Measurements from ENCODE around the gene NAGPA.

Gene NAGPA

GRCh38 chr16:5010576-5011329 lies 23.0 kb downstream of the NAGPA start:
- Mint-ChIP-seq H3K4me3 (no peak overlapping the region), H3K27ac (no peak overlapping the region), H3K36me3 (ENCODE audit: low read depth) (no peaks in the 10 kb centered on the region), H3K9me3 (no peaks in the 10 kb centered on the region), H3K27me3 (ENCODE audit: low read depth) (no peaks in the 10 kb centered on the region), H3K4me1 (ENCODE audit: low read depth) (no peaks in the 10 kb centered on the region)
- DNase-seq (ENCODE audit: low spot score) = no peak

- Mint-ChIP-seq H3K4me3 (no peak overlapping the region), H3K4me1 (ENCODE audit: low read depth) (no peaks in the 10 kb centered on the region), H3K27ac (no peak overlapping the region), H3K27me3 (ENCODE audit: low read depth) (no peaks in the 10 kb centered on the region), H3K9me3 (no peaks in the 10 kb centered on the region), H3K36me3 (ENCODE audit: low read depth) (no peaks in the 10 kb centered on the region)
- no peak for DNase-seq (ENCODE audit: low spot score)
These were observed 25.4 kb downstream of the NAGPA start for GRCh38 chr16:5008311-5008731.

- no peaks in the 10 kb centered on the region for H3K9me3 Mint-ChIP-seq
- H3K27me3 Mint-ChIP-seq (ENCODE audit: low read depth) = no peaks in the 10 kb centered on the region
- no peak overlapping the region for H3K27ac Mint-ChIP-seq
- no peaks in the 10 kb centered on the region for H3K36me3 Mint-ChIP-seq (ENCODE audit: low read depth)
- no peaks in the 10 kb centered on the region for H3K4me1 Mint-ChIP-seq (ENCODE audit: low read depth)
- no peak for DNase-seq (ENCODE audit: low spot score)
- no peak overlapping the region for H3K4me3 Mint-ChIP-seq
These were observed 26.5 kb downstream of the NAGPA start for GRCh38 chr16:5007256-5007655.

- no peaks in the 10 kb centered on the region for H3K27me3 Mint-ChIP-seq (ENCODE audit: low read depth)
- H3K9me3 Mint-ChIP-seq = no peaks in the 10 kb centered on the region
- H3K36me3 Mint-ChIP-seq (ENCODE audit: low read depth) = no peaks in the 10 kb centered on the region
- no peaks in the 10 kb centered on the region for H3K4me1 Mint-ChIP-seq (ENCODE audit: low read depth)
- H3K4me3 Mint-ChIP-seq = no peak overlapping the region
- no peak for DNase-seq (ENCODE audit: low spot score)
- H3K27ac Mint-ChIP-seq = no peak overlapping the region
These were observed 27.2 kb downstream of the NAGPA start for GRCh38 chr16:5006348-5007193.

GRCh38 chr16:5005916-5006315 lies 27.8 kb downstream of the NAGPA start:
- H3K4me1 Mint-ChIP-seq (ENCODE audit: low read depth) = no peaks in the 10 kb centered on the region
- no peak for DNase-seq (ENCODE audit: low spot score)
- H3K27ac Mint-ChIP-seq = no peak overlapping the region
- no peak overlapping the region for H3K4me3 Mint-ChIP-seq
- H3K36me3 Mint-ChIP-seq (ENCODE audit: low read depth) = no peaks in the 10 kb centered on the region
- H3K9me3 Mint-ChIP-seq = no peaks in the 10 kb centered on the region
- no peaks in the 10 kb centered on the region for H3K27me3 Mint-ChIP-seq (ENCODE audit: low read depth)

GRCh38 chr16:5004311-5004710 lies 29.4 kb downstream of the NAGPA start:
- no peaks in the 10 kb centered on the region for H3K27me3 Mint-ChIP-seq (ENCODE audit: low read depth)
- H3K4me3 Mint-ChIP-seq = no peak overlapping the region
- no peak for DNase-seq (ENCODE audit: low spot score)
- no peak overlapping the region for H3K27ac Mint-ChIP-seq
- no peaks in the 10 kb centered on the region for H3K4me1 Mint-ChIP-seq (ENCODE audit: low read depth)
- no peaks in the 10 kb centered on the region for H3K9me3 Mint-ChIP-seq
- no peaks in the 10 kb centered on the region for H3K36me3 Mint-ChIP-seq (ENCODE audit: low read depth)

GRCh38 chr16:5003828-5004227 lies 29.9 kb downstream of the NAGPA start:
- H3K36me3 Mint-ChIP-seq (ENCODE audit: low read depth) = no peaks in the 10 kb centered on the region
- H3K4me3 Mint-ChIP-seq = no peak overlapping the region
- no peaks in the 10 kb centered on the region for H3K9me3 Mint-ChIP-seq
- H3K27ac Mint-ChIP-seq = no peak overlapping the region
- no peaks in the 10 kb centered on the region for H3K4me1 Mint-ChIP-seq (ENCODE audit: low read depth)
- no peak for DNase-seq (ENCODE audit: low spot score)
- no peaks in the 10 kb centered on the region for H3K27me3 Mint-ChIP-seq (ENCODE audit: low read depth)

GRCh38 chr16:5003211-5003610 lies 30.5 kb downstream of the NAGPA start:
- no peaks in the 10 kb centered on the region for H3K27me3 Mint-ChIP-seq (ENCODE audit: low read depth)

GRCh38 chr16:5002699-5003143 lies 31.0 kb downstream of the NAGPA start:
- no peak for DNase-seq (ENCODE audit: low spot score)
- Mint-ChIP-seq H3K4me3 (no peak overlapping the region), H3K27ac (no peak overlapping the region), H3K36me3 (ENCODE audit: low read depth) (no peaks in the 10 kb centered on the region), H3K9me3 (no peaks in the 10 kb centered on the region), H3K4me1 (ENCODE audit: low read depth) (no peaks in the 10 kb centered on the region), H3K27me3 (ENCODE audit: low read depth) (no peaks in the 10 kb centered on the region)

More at GRCh38 chr16:5003211-5003610, 30.5 kb downstream of the NAGPA start:
- no peak overlapping the region for H3K4me3 Mint-ChIP-seq
- no peaks in the 10 kb centered on the region for H3K4me1 Mint-ChIP-seq (ENCODE audit: low read depth)
- H3K36me3 Mint-ChIP-seq (ENCODE audit: low read depth) = no peaks in the 10 kb centered on the region
- DNase-seq (ENCODE audit: low spot score) = no peak
- H3K9me3 Mint-ChIP-seq = no peaks in the 10 kb centered on the region
- no peak overlapping the region for H3K27ac Mint-ChIP-seq

GRCh38 chr16:5001986-5002385 lies 31.7 kb downstream of the NAGPA start:
- Mint-ChIP-seq H3K4me3 (no peak overlapping the region), H3K27ac (no peak overlapping the region), H3K27me3 (ENCODE audit: low read depth) (no peaks in the 10 kb centered on the region), H3K4me1 (ENCODE audit: low read depth) (no peaks in the 10 kb centered on the region), H3K9me3 (no peaks in the 10 kb centered on the region), H3K36me3 (ENCODE audit: low read depth) (no peaks in the 10 kb centered on the region)
- no peak for DNase-seq (ENCODE audit: low spot score)

- Mint-ChIP-seq H3K27me3 (ENCODE audit: low read depth) (no peaks in the 10 kb centered on the region), H3K27ac (no peak overlapping the region), H3K9me3 (no peaks in the 10 kb centered on the region), H3K4me1 (ENCODE audit: low read depth) (no peaks in the 10 kb centered on the region), H3K36me3 (ENCODE audit: low read depth) (no peaks in the 10 kb centered on the region), H3K4me3 (no peak overlapping the region)
- no peak for DNase-seq (ENCODE audit: low spot score)
These were observed 32.2 kb downstream of the NAGPA start for GRCh38 chr16:5001571-5001970.

GRCh38 chr16:5000573-5001001 lies 33.1 kb downstream of the NAGPA start:
- Mint-ChIP-seq H3K4me1 (ENCODE audit: low read depth) (no peaks in the 10 kb centered on the region), H3K4me3 (no peak overlapping the region), H3K9me3 (no peaks in the 10 kb centered on the region), H3K27me3 (ENCODE audit: low read depth) (no peaks in the 10 kb centered on the region), H3K36me3 (ENCODE audit: low read depth) (no peaks in the 10 kb centered on the region), H3K27ac (no peak overlapping the region)
- no peak for DNase-seq (ENCODE audit: low spot score)

- no peak for DNase-seq (ENCODE audit: low spot score)
- Mint-ChIP-seq H3K4me3 (no peak overlapping the region), H3K36me3 (ENCODE audit: low read depth) (no peaks in the 10 kb centered on the region), H3K27ac (no peak overlapping the region), H3K27me3 (ENCODE audit: low read depth) (no peaks in the 10 kb centered on the region), H3K4me1 (ENCODE audit: low read depth) (no peaks in the 10 kb centered on the region), H3K9me3 (no peaks in the 10 kb centered on the region)
These were observed 38.9 kb downstream of the NAGPA start for GRCh38 chr16:4994719-4995434.

GRCh38 chr16:4991754-4992153 lies 42.0 kb downstream of the NAGPA start:
- DNase-seq (ENCODE audit: low spot score) = no peak
- Mint-ChIP-seq H3K36me3 (ENCODE audit: low read depth) (no peaks in the 10 kb centered on the region), H3K27me3 (ENCODE audit: low read depth) (peaks cover 22% of the 10 kb centered on the region), H3K27ac (no peak overlapping the region), H3K4me1 (ENCODE audit: low read depth) (no peaks in the 10 kb centered on the region), H3K4me3 (no peak overlapping the region), H3K9me3 (no peaks in the 10 kb centered on the region)

Data from T-helper 2 cell treated with Interferon-gamma antibody and Interleukin-4, amounts not matched to agents 5 μg/mL and 100 μg/mL, for 36 hours (primary cell).